Glutamatergic neuron (in vitro differentiated cells): ENCODE measurements around the gene SNRPA. TPM values are rescaled to one million over a fixed set of nuclear protein-coding genes. Genes with fewer than 3 reads are reported as not detected.

Experiments
- DNase-seq: peaks from one replicate; pipeline ENCODE4 v3.0.0; 2022
- H3K27ac Mint-ChIP-seq: one replicate; pipeline ENCODE4 v1.8.0; 2020; ENCODE audit warnings: mild to moderate bottlenecking, mixed read lengths, inconsistent platforms; ENCODE audit not compliant: unreplicated experiment
- H3K27me3 Mint-ChIP-seq: one replicate; pipeline ENCODE4 v1.8.0; 2020; ENCODE audit warnings: mild to moderate bottlenecking, moderate library complexity, mixed read lengths, inconsistent platforms; ENCODE audit not compliant: unreplicated experiment
- H3K36me3 Mint-ChIP-seq: one replicate; pipeline ENCODE4 v1.8.0; 2020; ENCODE audit warnings: mild to moderate bottlenecking, mixed read lengths, inconsistent platforms; ENCODE audit not compliant: unreplicated experiment
- H3K4me1 Mint-ChIP-seq: one replicate; pipeline ENCODE4 v1.8.0; 2020; ENCODE audit warnings: mild to moderate bottlenecking, low read depth, mixed read lengths, inconsistent platforms; ENCODE audit not compliant: unreplicated experiment
- H3K4me3 Mint-ChIP-seq: one replicate; pipeline ENCODE4 v1.8.0; 2020; ENCODE audit warnings: mild to moderate bottlenecking, mixed read lengths, inconsistent platforms; ENCODE audit not compliant: unreplicated experiment
- H3K9me3 Mint-ChIP-seq: one replicate; pipeline ENCODE4 v1.8.0; 2020; ENCODE audit warnings: mild to moderate bottlenecking, moderate library complexity, mixed read lengths, inconsistent platforms; ENCODE audit not compliant: unreplicated experiment
- total RNA-seq: library from RNA; stranded (reverse); fragmentation: NEBNext Ultra II Directional; extraction: Animal tissue kit (Norgen Biotek cat#: 25700); gene quantifications from one replicate; pipeline ENCODE4 v1.2.1, GENCODE V29; 2021; ENCODE audit not compliant: unreplicated experiment
- TF ChIP-seq, protein P1 (sequence below): fragments of 200-600 bp; sonication (generic); IDR thresholded peaks from one replicate; pipeline ENCODE4 v1.5.0; 2021; ENCODE audit not compliant: partially characterized antibody, unreplicated experiment

SNRPA gene
- total RNA-seq, 1 donor from 2014 or later: 70.3 TPM

DNA sequence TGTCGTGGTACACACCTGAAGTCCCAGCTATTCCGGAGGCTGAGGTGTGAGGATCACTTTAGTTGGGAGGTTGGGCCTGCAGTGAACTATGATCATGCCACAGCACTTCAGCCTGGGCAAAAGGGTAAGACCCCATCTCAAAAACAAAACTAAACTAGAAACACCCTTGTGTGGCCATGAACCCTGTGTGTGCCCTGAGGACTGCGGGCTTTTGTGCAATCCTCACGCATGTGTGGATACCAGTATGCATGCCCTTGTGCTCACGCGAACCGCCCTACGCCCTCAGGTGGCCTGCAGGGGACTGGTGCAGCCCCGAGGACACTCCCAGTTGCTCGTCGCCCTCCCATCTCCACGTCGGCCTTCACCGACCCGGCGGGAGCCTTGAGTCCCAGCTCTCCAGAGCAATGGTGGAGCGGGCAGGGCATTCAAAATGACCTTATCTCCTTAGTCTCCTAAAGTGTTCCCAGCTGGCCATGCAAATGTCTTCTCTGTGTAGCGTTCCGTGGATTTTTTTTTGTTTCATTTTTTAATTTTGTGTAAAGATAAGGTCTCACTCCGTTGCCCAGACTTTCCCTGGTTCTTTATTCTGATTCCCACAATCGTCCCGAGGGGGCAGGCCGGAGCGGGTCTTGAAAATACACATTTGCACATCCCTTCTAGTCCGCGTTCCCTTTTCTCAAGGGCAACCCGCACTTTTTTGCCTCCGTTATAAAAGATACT lies 47.1 kb downstream of the SNRPA start:
- DNase-seq: peak; percentile 76
- H3K27ac Mint-ChIP-seq: peak overlapping the region; percentile 87
- H3K36me3 Mint-ChIP-seq: no peaks in the 10 kb centered on the region
- TF ChIP-seq, protein P1, sequence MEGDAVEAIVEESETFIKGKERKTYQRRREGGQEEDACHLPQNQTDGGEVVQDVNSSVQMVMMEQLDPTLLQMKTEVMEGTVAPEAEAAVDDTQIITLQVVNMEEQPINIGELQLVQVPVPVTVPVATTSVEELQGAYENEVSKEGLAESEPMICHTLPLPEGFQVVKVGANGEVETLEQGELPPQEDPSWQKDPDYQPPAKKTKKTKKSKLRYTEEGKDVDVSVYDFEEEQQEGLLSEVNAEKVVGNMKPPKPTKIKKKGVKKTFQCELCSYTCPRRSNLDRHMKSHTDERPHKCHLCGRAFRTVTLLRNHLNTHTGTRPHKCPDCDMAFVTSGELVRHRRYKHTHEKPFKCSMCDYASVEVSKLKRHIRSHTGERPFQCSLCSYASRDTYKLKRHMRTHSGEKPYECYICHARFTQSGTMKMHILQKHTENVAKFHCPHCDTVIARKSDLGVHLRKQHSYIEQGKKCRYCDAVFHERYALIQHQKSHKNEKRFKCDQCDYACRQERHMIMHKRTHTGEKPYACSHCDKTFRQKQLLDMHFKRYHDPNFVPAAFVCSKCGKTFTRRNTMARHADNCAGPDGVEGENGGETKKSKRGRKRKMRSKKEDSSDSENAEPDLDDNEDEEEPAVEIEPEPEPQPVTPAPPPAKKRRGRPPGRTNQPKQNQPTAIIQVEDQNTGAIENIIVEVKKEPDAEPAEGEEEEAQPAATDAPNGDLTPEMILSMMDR: peak; percentile 29
- peak overlapping the region; percentile 95 for H3K4me3 Mint-ChIP-seq
- peaks cover 18% of the 10 kb centered on the region for H3K4me1 Mint-ChIP-seq
- peaks cover 14% of the 10 kb centered on the region for H3K9me3 Mint-ChIP-seq
- H3K27me3 Mint-ChIP-seq: peaks cover 5% of the 10 kb centered on the region

DNA sequence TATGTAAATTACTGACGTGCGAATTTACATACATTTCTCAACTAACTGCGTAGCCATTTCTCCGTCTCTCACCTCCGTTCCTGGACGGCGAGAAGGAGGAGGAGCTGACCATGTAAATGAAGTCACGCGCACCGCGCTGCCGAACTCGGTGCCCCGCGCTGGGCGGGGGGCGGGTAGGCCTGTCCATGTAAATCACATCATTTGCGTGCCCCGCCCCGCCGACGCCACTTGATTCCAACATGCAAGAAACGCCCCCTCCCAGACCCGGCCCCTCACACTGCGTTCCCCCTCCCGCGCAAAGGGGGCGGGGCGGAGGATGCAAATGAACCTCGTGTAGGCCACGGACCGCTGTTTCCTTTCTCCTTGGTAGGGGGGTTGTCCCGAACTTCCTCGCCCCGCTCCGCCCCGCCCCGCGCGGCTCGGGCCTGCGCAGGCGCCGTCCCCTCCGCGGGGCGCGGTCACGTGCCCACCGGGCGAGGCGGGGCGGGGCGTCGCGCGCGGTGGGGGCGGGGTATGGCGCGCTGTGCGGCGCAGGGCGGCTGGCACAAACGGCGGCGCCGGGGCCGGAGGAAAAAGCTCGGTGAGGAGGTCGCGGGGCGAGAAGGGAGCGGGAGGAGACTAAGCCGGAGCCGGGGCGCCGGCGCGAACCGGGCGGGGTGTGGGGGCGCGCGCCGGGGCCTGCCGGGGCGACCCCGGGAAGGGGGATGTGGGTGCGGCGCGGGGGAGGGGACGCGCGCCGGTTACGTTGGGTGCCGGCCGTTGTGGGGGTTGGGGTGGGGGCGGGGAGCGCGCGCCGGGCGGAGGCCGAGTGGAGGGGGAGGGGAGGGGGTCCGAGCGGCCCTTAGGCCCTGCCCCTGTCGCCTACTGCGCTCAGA lies 47.9 kb downstream of the SNRPA start, which contains the start of gene EGLN2:
TSS of gene EGLN2 (plus strand) at position 509 of the 875 bp plus-strand sequence. CDS start 1,382 bp downstream, outside the sequence.
- Mint-ChIP-seq H3K27me3 (peaks cover 5% of the 10 kb centered on the region), H3K9me3 (peaks cover 14% of the 10 kb centered on the region), H3K4me3 (peak within 1 kb of the TSS; percentile 95), H3K36me3 (no peaks in the 10 kb centered on the region), H3K4me1 (peaks cover 24% of the 10 kb centered on the region), H3K27ac (peak within 1 kb of the TSS; percentile 87)
- TF ChIP-seq, protein P1: no peak
- peak; percentile 100 for DNase-seq

DNA sequence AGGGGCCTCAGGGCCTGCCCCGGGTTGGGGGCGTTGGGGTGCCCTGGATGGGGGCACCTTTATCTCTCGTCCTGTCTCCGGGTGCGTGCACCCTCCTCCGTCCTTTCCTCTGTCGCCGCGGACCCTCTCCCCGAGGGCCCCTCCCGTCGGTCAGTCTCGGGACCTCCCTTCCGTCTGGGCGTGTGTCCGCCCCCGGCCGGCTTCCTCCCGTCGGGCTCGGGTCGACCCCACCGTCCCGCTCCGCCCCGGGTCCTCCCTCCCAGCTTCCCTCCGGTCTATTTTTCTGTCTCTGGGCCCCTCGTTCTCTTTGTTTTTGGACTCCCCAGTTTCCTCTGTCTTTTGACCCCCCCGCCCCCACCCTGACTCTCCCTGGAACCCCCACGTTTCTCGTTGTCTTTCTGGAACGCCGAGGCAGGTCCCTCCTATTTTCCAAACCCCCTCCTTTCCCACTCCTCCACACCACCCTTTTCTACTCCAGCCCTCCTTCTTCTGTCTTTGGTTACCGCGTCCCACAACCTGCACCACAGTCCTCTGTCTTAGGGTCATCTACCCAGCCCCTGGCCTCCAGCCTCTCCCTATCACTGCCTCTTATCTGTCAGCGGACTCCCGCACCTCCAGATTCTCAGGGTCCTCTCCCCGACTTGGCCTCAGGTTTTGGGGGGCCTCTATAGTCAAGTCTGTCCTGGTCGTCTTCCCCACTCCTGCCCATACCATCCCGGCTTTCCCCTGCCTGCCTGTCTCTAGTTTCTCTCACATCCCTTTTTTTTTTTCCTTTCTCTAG lies 48.7 kb downstream of the SNRPA start:
- Mint-ChIP-seq H3K36me3 (no peaks in the 10 kb centered on the region), H3K27ac (peak overlapping the region; percentile 85), H3K27me3 (peaks cover 6% of the 10 kb centered on the region), H3K4me1 (peaks cover 32% of the 10 kb centered on the region), H3K4me3 (peak overlapping the region; percentile 91), H3K9me3 (peaks cover 14% of the 10 kb centered on the region)
- TF ChIP-seq, protein P1: no peak
- DNase-seq: no peak

DNA sequence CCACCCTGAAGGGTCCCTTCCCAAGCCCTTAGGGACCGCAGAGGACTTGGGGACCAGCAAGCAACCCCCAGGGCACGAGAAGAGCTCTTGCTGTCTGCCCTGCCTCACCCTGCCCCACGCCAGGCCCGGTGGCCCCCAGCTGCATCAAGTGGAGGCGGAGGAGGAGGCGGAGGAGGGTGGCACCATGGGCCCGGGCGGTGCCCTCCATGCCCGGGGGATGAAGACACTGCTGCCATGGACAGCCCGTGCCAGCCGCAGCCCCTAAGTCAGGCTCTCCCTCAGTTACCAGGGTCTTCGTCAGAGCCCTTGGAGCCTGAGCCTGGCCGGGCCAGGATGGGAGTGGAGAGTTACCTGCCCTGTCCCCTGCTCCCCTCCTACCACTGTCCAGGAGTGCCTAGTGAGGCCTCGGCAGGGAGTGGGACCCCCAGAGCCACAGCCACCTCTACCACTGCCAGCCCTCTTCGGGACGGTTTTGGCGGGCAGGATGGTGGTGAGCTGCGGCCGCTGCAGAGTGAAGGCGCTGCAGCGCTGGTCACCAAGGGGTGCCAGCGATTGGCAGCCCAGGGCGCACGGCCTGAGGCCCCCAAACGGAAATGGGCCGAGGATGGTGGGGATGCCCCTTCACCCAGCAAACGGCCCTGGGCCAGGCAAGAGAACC lies 49.5 kb downstream of the SNRPA start:
- TF ChIP-seq, protein P1: no peak
- Mint-ChIP-seq H3K27me3 (peaks cover 9% of the 10 kb centered on the region), H3K4me1 (peaks cover 39% of the 10 kb centered on the region), H3K4me3 (peak overlapping the region; percentile 91), H3K9me3 (peaks cover 15% of the 10 kb centered on the region), H3K36me3 (no peaks in the 10 kb centered on the region), H3K27ac (peak overlapping the region; percentile 85)
- no peak for DNase-seq
